BLaER1 treated with 17β-estradiol and CSF1 and Interleukin-3, amounts not matched to agents 10 nM and 100 nM (cell line): ENCODE data around the gene TWIST2.
A peak's percentile ranks its signal among the peaks of the same experiment; 100 is the strongest.

Source experiments
- H3K27ac ChIP-seq, 11 experiments: shearing (Covaris generic); formaldehyde crosslinking; 2 replicates each; pipeline ENCODE4 v1.8.1; 2022
- H3K27me3 ChIP-seq, 11 experiments: shearing (Covaris generic); formaldehyde crosslinking; 2 replicates each; pipeline ENCODE4 v1.8.1; 2022
- H3K36me3 ChIP-seq, 11 experiments: shearing (Covaris generic); formaldehyde crosslinking; 2 replicates each; pipeline ENCODE4 v1.8.1; 2022
- H3K4me1 ChIP-seq, 10 experiments: shearing (Covaris generic); formaldehyde crosslinking; 2 replicates each; pipeline ENCODE4 v1.8.1; 2022
- H3K4me2 ChIP-seq, 11 experiments: shearing (Covaris generic); formaldehyde crosslinking; 2 replicates each; pipeline ENCODE4 v1.8.1; 2022
- H3K4me3 ChIP-seq, 10 experiments: shearing (Covaris generic); formaldehyde crosslinking; 2 replicates each; pipeline ENCODE4 v1.8.1; 2022
- H3K9ac ChIP-seq, 11 experiments: shearing (Covaris generic); formaldehyde crosslinking; 2 replicates each; pipeline ENCODE4 v1.8.1; 2022
- H3K9me3 ChIP-seq, 11 experiments: shearing (Covaris generic); formaldehyde crosslinking; replicated peaks in 1 of 11; 2 replicates each; pipeline ENCODE4 v1.8.1; 2022
- H4K20me1 ChIP-seq, 11 experiments: shearing (Covaris generic); formaldehyde crosslinking; 2 replicates each; pipeline ENCODE4 v1.8.1; 2022
- Cebpa-rat ChIP-seq, 11 experiments: shearing (Covaris generic); IDR thresholded peaks; 2 replicates each; pipeline ENCODE4 v1.8.1; 2022

TWIST2 gene

GRCh38 chr2:238907717-238908173 is 59.9 kb downstream of the TWIST2 start:
- Histone ChIP-seq H4K20me1 (peaks cover 0 to 16% (median 0%) of the 10 kb centered on the region in 11 experiments; a peak in 2 of 22 replicates), H3K4me3 (no peak overlapping the region), H3K9me3 (no peaks in the 10 kb centered on the region), H3K4me2 (peak overlapping the region in 4 of 11 experiments; percentile 44 to 80 (median 73); a peak in 5 of 22 replicates), H3K27ac (no peak overlapping the region), H3K27me3 (peaks cover 0 to 12% (median 0%) of the 10 kb centered on the region in 11 experiments; a peak in 1 of 22 replicates), H3K36me3 (no peaks in the 10 kb centered on the region), H3K4me1 (peaks cover 0 to 49% (median 31%) of the 10 kb centered on the region in 10 experiments; a peak in 14 of 20 replicates), H3K9ac (no peak overlapping the region)
- no peak for TF ChIP-seq Cebpa-rat (IDR thresholded peaks at IDR 0.05)

DNA sequence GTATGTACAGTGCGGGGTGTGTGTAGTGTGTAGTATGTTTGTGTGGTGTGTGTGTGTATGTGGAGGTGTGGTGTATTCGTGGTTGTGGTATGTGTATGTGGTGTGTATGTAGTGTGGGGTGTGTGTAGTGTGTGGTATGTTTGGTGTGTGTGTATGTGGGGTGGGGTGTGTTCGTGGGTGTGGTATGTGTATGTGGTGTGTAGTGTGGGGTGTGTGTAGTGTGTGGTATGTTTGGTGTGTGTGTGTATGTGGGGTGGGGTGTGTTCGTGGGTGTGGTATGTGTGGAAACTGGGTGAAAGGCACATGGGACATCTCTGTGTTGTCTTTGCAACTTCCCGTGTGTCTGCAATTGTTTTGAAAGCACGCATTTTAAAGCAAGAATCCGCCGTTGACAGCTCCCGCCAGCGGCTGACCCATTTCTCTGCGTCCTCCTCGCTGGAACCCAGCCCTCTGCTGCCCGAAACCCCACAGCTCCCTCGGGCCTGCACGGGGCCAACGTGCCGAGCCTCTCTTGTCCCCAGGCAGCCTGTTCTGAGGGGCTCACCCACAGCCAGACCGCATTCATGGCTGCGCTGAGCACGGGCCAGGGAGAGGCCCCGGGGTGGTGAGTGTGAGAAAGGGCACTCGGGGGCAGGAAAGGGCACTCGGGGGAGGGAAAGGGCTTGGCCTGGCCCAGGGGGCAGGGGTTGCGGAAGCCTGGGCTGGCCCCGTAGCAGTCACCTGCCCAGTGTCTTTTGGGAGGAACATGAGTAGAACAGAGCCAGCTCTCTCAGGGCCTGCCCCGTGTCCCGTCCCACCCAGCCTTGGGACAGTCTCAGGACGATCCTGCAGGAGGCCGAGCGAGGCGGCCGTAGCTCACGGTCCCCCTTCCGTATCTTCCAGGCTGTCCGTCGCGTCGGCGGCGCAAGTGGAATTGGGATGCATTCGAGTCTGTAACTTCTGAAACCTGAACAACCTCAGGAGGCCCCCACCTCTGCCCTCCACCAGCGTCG is 61.4 kb downstream of the TWIST2 start:
- H4K20me1 ChIP-seq, result peaks cover 0 to 19% (median 0%) of the 10 kb centered on the region in 11 experiments; a peak in 2 of 22 replicates
- TF ChIP-seq Cebpa-rat (IDR thresholded peaks at IDR 0.05), result 0 out of 22 replicates have a peak, but pooled peaks of 1 of the 11 experiments have one; percentile 30
- peaks cover 0 to 12% (median 0%) of the 10 kb centered on the region in 11 experiments; a peak in 1 of 22 replicates for H3K27me3 ChIP-seq
- no peak overlapping the region for H3K9ac ChIP-seq
- peak overlapping the region in 5 of 11 experiments; percentile 1 to 14 (median 10); a peak in 2 of 22 replicates for H3K4me2 ChIP-seq
- no peaks in the 10 kb centered on the region for H3K36me3 ChIP-seq
- peak overlapping the region in 2 of 11 experiments; percentile 13 to 43; a peak in 4 of 22 replicates for H3K27ac ChIP-seq
- H3K4me3 ChIP-seq, result no peak overlapping the region
- H3K4me1 ChIP-seq, result peaks cover 0 to 55% (median 31%) of the 10 kb centered on the region in 10 experiments; a peak in 14 of 20 replicates
- no peaks in the 10 kb centered on the region for H3K9me3 ChIP-seq

- H3K36me3 ChIP-seq, result no peaks in the 10 kb centered on the region
- no peak for TF ChIP-seq Cebpa-rat (IDR thresholded peaks at IDR 0.05)
- peaks cover 0 to 4% (median 0%) of the 10 kb centered on the region in 11 experiments; a peak in 1 of 22 replicates for H3K27me3 ChIP-seq
- no peak overlapping the region for H3K9ac ChIP-seq
- H3K4me2 ChIP-seq, result no peak overlapping the region
- no peak overlapping the region for H3K27ac ChIP-seq
- H3K9me3 ChIP-seq, result no peaks in the 10 kb centered on the region
- no peak overlapping the region for H3K4me3 ChIP-seq
- peaks cover 0 to 21% (median 0%) of the 10 kb centered on the region in 11 experiments; a peak in 2 of 22 replicates for H4K20me1 ChIP-seq
- peaks cover 0 to 39% (median 17%) of the 10 kb centered on the region in 10 experiments; a peak in 13 of 20 replicates for H3K4me1 ChIP-seq
Measured at GRCh38 chr2:238910751-238911351, 63.0 kb downstream of the TWIST2 start.

DNA sequence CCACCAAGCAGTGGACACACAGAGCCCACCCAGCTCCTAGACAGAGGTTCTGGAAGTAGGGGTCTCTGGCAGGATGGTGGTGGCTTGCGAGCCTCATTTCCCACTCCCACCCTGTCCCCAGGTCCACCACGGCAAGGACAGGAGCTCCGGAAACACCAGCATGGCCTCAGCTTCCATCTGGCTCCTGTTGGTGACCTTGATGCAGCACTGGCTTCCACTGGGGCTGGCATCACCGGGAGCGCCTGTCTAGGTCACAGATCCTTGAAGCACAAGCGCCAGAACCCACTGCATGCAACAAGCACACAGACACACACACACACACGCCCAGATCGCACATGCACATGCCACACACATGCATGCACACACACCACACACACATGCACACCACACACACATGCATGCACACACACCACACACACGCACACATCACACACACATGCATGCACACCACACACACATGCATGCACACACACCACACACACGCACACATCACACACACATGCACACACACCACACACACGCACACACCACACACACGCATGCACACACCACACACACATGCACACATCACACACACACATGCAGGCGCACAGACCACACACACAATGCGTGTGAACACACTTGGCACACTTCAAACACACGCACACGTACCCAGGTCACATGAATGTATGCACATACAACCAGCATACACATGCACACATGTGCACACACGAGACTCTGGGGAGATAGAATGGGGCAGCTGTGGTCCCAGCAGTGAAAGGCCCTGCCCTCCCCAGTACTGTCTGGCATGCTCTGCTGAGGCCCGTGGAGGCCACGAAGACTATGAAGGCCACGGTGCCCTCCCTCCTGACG is 63.7 kb downstream of the TWIST2 start:
- H3K4me1 ChIP-seq, result peaks cover 0 to 31% (median 10%) of the 10 kb centered on the region in 10 experiments; a peak in 12 of 20 replicates
- H4K20me1 ChIP-seq, result peaks cover 0 to 20% (median 0%) of the 10 kb centered on the region in 11 experiments; a peak in 2 of 22 replicates
- H3K9ac ChIP-seq, result no peak overlapping the region
- peaks cover 0 to 7% (median 0%) of the 10 kb centered on the region in 11 experiments; a peak in 1 of 22 replicates for H3K27me3 ChIP-seq
- no peak overlapping the region for H3K4me3 ChIP-seq
- TF ChIP-seq Cebpa-rat (IDR thresholded peaks at IDR 0.05), result no peak
- H3K9me3 ChIP-seq, result no peaks in the 10 kb centered on the region
- H3K36me3 ChIP-seq, result no peaks in the 10 kb centered on the region
- H3K27ac ChIP-seq, result no peak overlapping the region
- H3K4me2 ChIP-seq, result no peak overlapping the region

DNA sequence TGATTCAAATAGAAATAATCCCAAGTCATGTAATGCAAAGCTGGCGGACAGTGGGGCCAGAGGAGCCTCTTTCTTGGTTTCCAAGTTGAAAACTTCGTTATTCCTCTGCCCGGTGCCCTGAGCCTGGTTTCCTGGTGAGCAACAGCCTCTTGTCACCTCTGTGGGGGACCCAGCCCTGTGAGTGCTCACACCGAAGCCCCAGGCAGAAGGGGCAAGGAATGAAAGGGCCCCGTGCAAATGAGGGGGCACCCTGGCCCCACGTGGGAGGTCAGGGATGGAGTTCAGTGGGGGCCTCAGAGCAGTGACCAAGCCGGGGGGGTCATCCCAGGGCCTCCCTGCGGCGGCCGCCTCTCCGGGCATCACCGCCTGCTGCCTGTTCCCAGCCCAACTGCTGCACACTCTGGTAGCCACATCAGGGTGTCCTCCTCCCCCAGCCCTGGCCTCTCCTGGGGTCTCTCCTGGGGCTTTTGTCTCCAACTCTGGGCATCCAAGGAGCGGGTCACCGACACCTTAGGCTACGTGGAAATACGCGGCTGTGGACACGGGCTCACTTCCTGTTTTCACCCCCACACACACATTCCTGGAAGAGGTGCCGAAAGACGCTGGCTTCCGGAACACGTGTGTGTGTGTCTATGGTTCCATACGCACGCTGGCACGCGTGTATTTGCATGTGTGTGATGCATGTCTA is 64.5 kb downstream of the TWIST2 start:
- H3K9me3 ChIP-seq, result no peaks in the 10 kb centered on the region
- H3K4me2 ChIP-seq, result 0 out of 22 replicates have a peak overlapping the region, but pooled peaks of 1 of the 11 experiments have one; percentile 16
- no peaks in the 10 kb centered on the region for H3K36me3 ChIP-seq
- peaks cover 0 to 24% (median 3%) of the 10 kb centered on the region in 10 experiments; a peak in 10 of 20 replicates for H3K4me1 ChIP-seq
- H3K4me3 ChIP-seq, result no peak overlapping the region
- TF ChIP-seq Cebpa-rat (IDR thresholded peaks at IDR 0.05), result no peak
- H4K20me1 ChIP-seq, result peaks cover 0 to 13% (median 0%) of the 10 kb centered on the region in 11 experiments; a peak in 1 of 22 replicates
- H3K27ac ChIP-seq, result no peak overlapping the region
- H3K27me3 ChIP-seq, result peaks cover 0 to 7% (median 0%) of the 10 kb centered on the region in 11 experiments; a peak in 1 of 22 replicates
- no peak overlapping the region for H3K9ac ChIP-seq

DNA sequence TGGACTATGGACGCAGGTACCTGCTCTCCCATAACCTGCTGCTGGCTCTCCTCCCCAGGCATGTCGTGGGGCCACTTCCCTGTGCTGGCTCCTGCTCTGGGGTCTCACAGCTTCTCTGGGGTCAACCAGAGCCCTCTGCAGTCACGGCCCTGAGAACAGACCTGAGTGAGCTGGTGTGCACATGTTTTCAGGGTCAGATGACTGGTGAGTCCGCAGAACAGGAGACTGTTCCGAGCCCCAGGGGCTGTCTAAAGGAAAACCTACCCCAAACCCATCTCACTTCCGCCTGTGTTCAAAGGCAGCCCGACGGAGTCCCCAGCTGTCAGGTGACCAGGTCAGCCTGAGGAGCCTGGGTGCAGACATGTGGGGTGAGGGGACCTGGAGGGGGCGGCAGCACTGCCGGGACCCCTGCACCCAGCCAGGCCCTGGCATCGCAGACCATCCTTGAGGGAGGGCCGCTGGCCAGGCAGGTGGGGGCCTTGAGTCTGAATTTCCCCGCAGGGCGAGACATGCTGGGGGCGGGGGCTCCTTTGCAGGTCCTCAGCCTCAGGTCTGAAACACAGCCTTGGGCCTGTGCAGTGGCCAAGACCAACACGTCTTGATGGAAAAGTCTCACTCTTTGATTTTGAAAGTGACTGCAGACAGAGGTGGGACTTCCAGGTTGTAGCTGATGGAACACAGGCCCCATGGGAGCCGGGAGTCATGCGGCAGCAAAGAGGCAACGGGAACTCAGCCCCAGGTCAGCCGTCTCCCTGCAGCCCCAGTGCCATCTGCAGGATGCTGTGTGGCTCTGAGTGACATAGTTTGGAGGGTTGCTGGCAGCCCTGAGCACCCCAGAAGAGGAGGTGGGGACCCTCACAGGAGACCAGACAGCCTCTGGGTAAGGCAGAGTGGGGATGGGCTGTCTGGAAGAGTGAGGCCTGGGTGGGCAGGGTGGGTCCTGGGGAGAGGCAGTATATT is 65.3 kb downstream of the TWIST2 start:
- Histone ChIP-seq H3K9me3 (no peaks in the 10 kb centered on the region), H3K4me3 (no peak overlapping the region), H3K9ac (no peak overlapping the region), H4K20me1 (peaks cover 0 to 13% (median 0%) of the 10 kb centered on the region in 11 experiments; a peak in 1 of 22 replicates), H3K36me3 (no peaks in the 10 kb centered on the region), H3K4me1 (peaks cover 0 to 21% (median 2%) of the 10 kb centered on the region in 10 experiments; a peak in 6 of 20 replicates), H3K27ac (no peak overlapping the region), H3K4me2 (peak overlapping the region in 1 of 11 experiments; percentile 16; a peak in 1 of 22 replicates), H3K27me3 (0 out of 22 replicates have a peak, but pooled peaks cover 0 to 7% (median 0%) of the 10 kb centered on the region in 11 experiments)
- TF ChIP-seq Cebpa-rat (IDR thresholded peaks at IDR 0.05), result no peak
